ENCODE measurements around the gene SCN9A. TPM values are rescaled to one million over a fixed set of nuclear protein-coding genes. Genes with fewer than 3 reads are reported as not detected.

SCN9A gene
- total RNA-seq, 4 donors from 2014 or later, result 1.5 to 14.2 (median 4.6) TPM

- no peaks in the 10 kb centered on the region for H3K4me1 ChIP-seq
- no peaks in the 10 kb centered on the region for H3K9me3 ChIP-seq
- no peak for TF ChIP-seq CTCF (IDR thresholded peaks at IDR 0.05)
- no peak for TF ChIP-seq POLR2A (IDR thresholded peaks at IDR 0.05)
- H3K4me3 ChIP-seq, result no peak overlapping the region
- no peaks in the 10 kb centered on the region for H3K36me3 ChIP-seq
- DNase-seq, result no peak
- H3K27ac ChIP-seq, result no peak overlapping the region
- intact Hi-C loops (cut with DNase I; ENCODE audit: low total_unique reads), result no loop called here
- H3K27me3 ChIP-seq, result no peaks in the 10 kb centered on the region
Measured at GRCh38 chr2:166193407-166193806, 182.3 kb downstream of the SCN9A start.

DNA sequence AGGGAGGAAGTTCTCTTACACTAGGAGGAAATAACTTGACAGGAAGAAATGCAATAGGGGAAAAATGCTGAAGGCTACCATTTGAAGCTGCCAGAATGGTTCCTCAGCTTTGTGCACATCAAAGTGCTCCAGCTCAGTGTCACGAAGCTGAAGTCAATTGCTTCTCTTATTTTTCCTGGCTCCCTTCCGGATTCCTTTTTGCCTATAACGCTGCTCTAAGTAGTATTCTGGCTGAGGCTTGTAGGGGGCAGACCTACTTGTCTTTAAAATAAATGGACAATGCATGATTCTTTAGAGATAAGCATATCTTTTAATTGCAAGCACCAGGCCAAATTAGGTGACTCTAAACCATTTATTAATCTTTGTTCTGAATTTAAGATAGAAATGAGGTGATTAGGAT is 187.7 kb downstream of the SCN9A start:
- intact Hi-C loops (cut with DNase I; ENCODE audit: low total_unique reads), result no loop called here
- no peaks in the 10 kb centered on the region for H3K36me3 ChIP-seq
- no peak for DNase-seq
- no peaks in the 10 kb centered on the region for H3K9me3 ChIP-seq
- no peak overlapping the region for H3K4me3 ChIP-seq
- TF ChIP-seq POLR2A (IDR thresholded peaks at IDR 0.05) (no peak), CTCF (IDR thresholded peaks at IDR 0.05) (no peak)
- no peak overlapping the region for H3K27ac ChIP-seq
- no peaks in the 10 kb centered on the region for H3K4me1 ChIP-seq
- no peaks in the 10 kb centered on the region for H3K27me3 ChIP-seq

GRCh38 chr2:166184789-166185188 is 191.0 kb downstream of the SCN9A start:
- no peaks in the 10 kb centered on the region for H3K27me3 ChIP-seq
- no peaks in the 10 kb centered on the region for H3K9me3 ChIP-seq
- no peaks in the 10 kb centered on the region for H3K4me1 ChIP-seq
- H3K36me3 ChIP-seq, result no peaks in the 10 kb centered on the region
- DNase-seq, result no peak
- no peak overlapping the region for H3K4me3 ChIP-seq
- H3K27ac ChIP-seq, result no peak overlapping the region
- TF ChIP-seq CTCF (IDR thresholded peaks at IDR 0.05) (no peak), POLR2A (IDR thresholded peaks at IDR 0.05) (no peak)
- intact Hi-C loops (cut with DNase I; ENCODE audit: low total_unique reads), result no loop called here

- no peak overlapping the region for H3K4me3 ChIP-seq
- no peak overlapping the region for H3K27ac ChIP-seq
- H3K36me3 ChIP-seq, result no peaks in the 10 kb centered on the region
- no peaks in the 10 kb centered on the region for H3K9me3 ChIP-seq
- no peaks in the 10 kb centered on the region for H3K4me1 ChIP-seq
- no peaks in the 10 kb centered on the region for H3K27me3 ChIP-seq
- no peak for DNase-seq
- intact Hi-C loops (cut with DNase I; ENCODE audit: low total_unique reads), result no loop called here
- TF ChIP-seq POLR2A (IDR thresholded peaks at IDR 0.05) (no peak), CTCF (IDR thresholded peaks at IDR 0.05) (no peak)
Measured at GRCh38 chr2:166181813-166182154, 194.0 kb downstream of the SCN9A start.

- Histone ChIP-seq H3K27ac (no peak overlapping the region), H3K4me1 (no peaks in the 10 kb centered on the region), H3K9me3 (no peaks in the 10 kb centered on the region), H3K4me3 (no peak overlapping the region), H3K27me3 (no peaks in the 10 kb centered on the region), H3K36me3 (no peaks in the 10 kb centered on the region)
- no peak for DNase-seq
- intact Hi-C loops (cut with DNase I; ENCODE audit: low total_unique reads), result no loop called here
- no peak for TF ChIP-seq CTCF (IDR thresholded peaks at IDR 0.05)
- no peak for TF ChIP-seq POLR2A (IDR thresholded peaks at IDR 0.05)
Measured at GRCh38 chr2:166180951-166181812, 194.6 kb downstream of the SCN9A start.

Measured in uterus (tissue), 4 donors.